ENCODE measurements around the gene RARRES2.
A peak's percentile ranks its signal among the peaks of the same experiment; 100 is the strongest.

RARRES2 gene

GRCh38 chr7:150363370-150363769 lies 21.9 kb upstream of the RARRES2 start:
- peak overlapping the region; percentile 18 for H2AK5ac ChIP-seq (ENCODE audit: low read length)
- H4K91ac ChIP-seq (ENCODE audit: low read depth, low read length), result peak overlapping the region; percentile 77
- H3K18ac ChIP-seq (ENCODE audit: low read length), result no peak overlapping the region
- no peak overlapping the region for H4K8ac ChIP-seq (ENCODE audit: low read depth, low read length)
- H3K36me3 ChIP-seq (ENCODE audit: control insufficient read depth in 1 of 2, insufficient read depth in 2 of 2, low read length in 2 of 2), result no peaks in the 10 kb centered on the region
- no CpG with 5 or more reads among the region's 4 CpGs for WGBS (ENCODE audit: extremely low coverage, insufficient coverage, insufficient read length)
- H3K14ac ChIP-seq (ENCODE audit: low read length), result no peak overlapping the region
- H3K9me3 ChIP-seq (ENCODE audit: insufficient read depth, low read depth, low read length), result peaks cover 8% of the 10 kb centered on the region
- no peak for DNase-seq
- no peak overlapping the region for H3K27ac ChIP-seq (ENCODE audit: low read depth, low read length)
- no peak overlapping the region for H3K4me3 ChIP-seq (ENCODE audit: low read depth, low read length)
- H3K79me2 ChIP-seq (ENCODE audit: control insufficient read depth, insufficient read depth, low read length, poor library complexity), result peaks cover 2% of the 10 kb centered on the region
- no peaks in the 10 kb centered on the region for H3K27me3 ChIP-seq (ENCODE audit: insufficient read depth, low read length)
- H3K23ac ChIP-seq (ENCODE audit: low read length), result no peak overlapping the region
- H3K4me2 ChIP-seq (ENCODE audit: low read length), result no peak overlapping the region
- no peak overlapping the region for H2BK120ac ChIP-seq (ENCODE audit: insufficient read depth, low read length, poor library complexity)
- no peak overlapping the region for H2BK5ac ChIP-seq (ENCODE audit: low read depth, low read length, poor library complexity)
- no peak overlapping the region for H4K12ac ChIP-seq (ENCODE audit: low read depth, low read length)
- H3K4me1 ChIP-seq (ENCODE audit: control insufficient read depth in 1 of 2, insufficient read depth in 2 of 2, low read length in 2 of 2), result peaks cover 13 to 21% of the 10 kb centered on the region in 2 experiments
- peak overlapping the region; percentile 35 for H2BK12ac ChIP-seq (ENCODE audit: low read length)
- no peak overlapping the region for H3K9ac ChIP-seq (ENCODE audit: low read length)
- H2AFZ ChIP-seq (ENCODE audit: insufficient read depth, low read length, poor library complexity), result no peak overlapping the region
- no peak overlapping the region for H3K4ac ChIP-seq (ENCODE audit: low read depth, low read length)
- peaks cover 22% of the 10 kb centered on the region for H3K79me1 ChIP-seq (ENCODE audit: low read length)

GRCh38 chr7:150361807-150362621 lies 20.6 kb upstream of the RARRES2 start:
- H3K14ac ChIP-seq (ENCODE audit: low read length), result peak overlapping the region; percentile 2
- H2BK120ac ChIP-seq (ENCODE audit: insufficient read depth, low read length, poor library complexity), result peak overlapping the region; percentile 39
- peak overlapping the region; percentile 37 for H3K27ac ChIP-seq (ENCODE audit: low read depth, low read length)
- H4K91ac ChIP-seq (ENCODE audit: low read depth, low read length), result peak overlapping the region; percentile 67
- H2AK5ac ChIP-seq (ENCODE audit: low read length), result peak overlapping the region; percentile 3
- no peaks in the 10 kb centered on the region for H3K36me3 ChIP-seq (ENCODE audit: control insufficient read depth in 1 of 2, insufficient read depth in 2 of 2, low read length in 2 of 2)
- no peak overlapping the region for H3K4me3 ChIP-seq (ENCODE audit: low read depth, low read length)
- no peak overlapping the region for H3K9ac ChIP-seq (ENCODE audit: low read length)
- peaks cover 8% of the 10 kb centered on the region for H3K9me3 ChIP-seq (ENCODE audit: insufficient read depth, low read depth, low read length)
- H4K12ac ChIP-seq (ENCODE audit: low read depth, low read length), result no peak overlapping the region
- H2BK5ac ChIP-seq (ENCODE audit: low read depth, low read length, poor library complexity), result peak overlapping the region; percentile 59
- peaks cover 11 to 22% of the 10 kb centered on the region in 2 experiments for H3K4me1 ChIP-seq (ENCODE audit: control insufficient read depth in 1 of 2, insufficient read depth in 2 of 2, low read length in 2 of 2)
- no peaks in the 10 kb centered on the region for H3K79me2 ChIP-seq (ENCODE audit: control insufficient read depth, insufficient read depth, low read length, poor library complexity)
- H4K8ac ChIP-seq (ENCODE audit: low read depth, low read length), result peak overlapping the region; percentile 37
- H2BK12ac ChIP-seq (ENCODE audit: low read length), result peak overlapping the region; percentile 84
- no peak for DNase-seq
- peak overlapping the region; percentile 19 for H3K18ac ChIP-seq (ENCODE audit: low read length)
- WGBS (ENCODE audit: extremely low coverage, insufficient coverage, insufficient read length), result no CpG with 5 or more reads among the region's 18 CpGs
- no peaks in the 10 kb centered on the region for H3K27me3 ChIP-seq (ENCODE audit: insufficient read depth, low read length)
- H3K4me2 ChIP-seq (ENCODE audit: low read length), result peak overlapping the region; percentile 20
- H3K4ac ChIP-seq (ENCODE audit: low read depth, low read length), result no peak overlapping the region
- no peak overlapping the region for H2AFZ ChIP-seq (ENCODE audit: insufficient read depth, low read length, poor library complexity)
- H3K23ac ChIP-seq (ENCODE audit: low read length), result no peak overlapping the region
- peaks cover 22% of the 10 kb centered on the region for H3K79me1 ChIP-seq (ENCODE audit: low read length)

- peak overlapping the region; percentile 77 for H2AK5ac ChIP-seq (ENCODE audit: low read length)
- no peaks in the 10 kb centered on the region for H3K36me3 ChIP-seq (ENCODE audit: control insufficient read depth in 1 of 2, insufficient read depth in 2 of 2, low read length in 2 of 2)
- peak overlapping the region; percentile 59 for H2BK5ac ChIP-seq (ENCODE audit: low read depth, low read length, poor library complexity)
- H4K91ac ChIP-seq (ENCODE audit: low read depth, low read length), result peak overlapping the region; percentile 67
- peaks cover 8% of the 10 kb centered on the region for H3K9me3 ChIP-seq (ENCODE audit: insufficient read depth, low read depth, low read length)
- H3K14ac ChIP-seq (ENCODE audit: low read length), result peak overlapping the region; percentile 52
- H3K27ac ChIP-seq (ENCODE audit: low read depth, low read length), result peak overlapping the region; percentile 37
- H3K4me2 ChIP-seq (ENCODE audit: low read length), result peak overlapping the region; percentile 20
- peak overlapping the region; percentile 62 for H3K18ac ChIP-seq (ENCODE audit: low read length)
- no peak overlapping the region for H3K9ac ChIP-seq (ENCODE audit: low read length)
- H2BK120ac ChIP-seq (ENCODE audit: insufficient read depth, low read length, poor library complexity), result peak overlapping the region; percentile 39
- H3K4ac ChIP-seq (ENCODE audit: low read depth, low read length), result peak overlapping the region; percentile 30
- H3K23ac ChIP-seq (ENCODE audit: low read length), result no peak overlapping the region
- H3K79me2 ChIP-seq (ENCODE audit: control insufficient read depth, insufficient read depth, low read length, poor library complexity), result no peaks in the 10 kb centered on the region
- no peak overlapping the region for H4K8ac ChIP-seq (ENCODE audit: low read depth, low read length)
- H3K27me3 ChIP-seq (ENCODE audit: insufficient read depth, low read length), result no peaks in the 10 kb centered on the region
- no peak overlapping the region for H3K4me3 ChIP-seq (ENCODE audit: low read depth, low read length)
- peaks cover 11 to 22% of the 10 kb centered on the region in 2 experiments for H3K4me1 ChIP-seq (ENCODE audit: control insufficient read depth in 1 of 2, insufficient read depth in 2 of 2, low read length in 2 of 2)
- H3K79me1 ChIP-seq (ENCODE audit: low read length), result peaks cover 22% of the 10 kb centered on the region
- H2BK12ac ChIP-seq (ENCODE audit: low read length), result peak overlapping the region; percentile 84
- no peak overlapping the region for H2AFZ ChIP-seq (ENCODE audit: insufficient read depth, low read length, poor library complexity)
- no peak overlapping the region for H4K12ac ChIP-seq (ENCODE audit: low read depth, low read length)
- no peak for DNase-seq
- no CpG with 5 or more reads among the region's 7 CpGs for WGBS (ENCODE audit: extremely low coverage, insufficient coverage, insufficient read length)
Observed at GRCh38 chr7:150361402-150361801, 20.0 kb upstream of the RARRES2 start.

GRCh38 chr7:150360363-150361058 lies 19.1 kb upstream of the RARRES2 start:
- Histone ChIP-seq H3K4me1 (ENCODE audit: control insufficient read depth in 1 of 2, insufficient read depth in 2 of 2, low read length in 2 of 2) (peaks cover 11 to 23% of the 10 kb centered on the region in 2 experiments), H2BK5ac (ENCODE audit: low read depth, low read length, poor library complexity) (no peak overlapping the region), H3K9ac (ENCODE audit: low read length) (no peak overlapping the region), H4K91ac (ENCODE audit: low read depth, low read length) (no peak overlapping the region), H3K4ac (ENCODE audit: low read depth, low read length) (no peak overlapping the region), H3K18ac (ENCODE audit: low read length) (no peak overlapping the region), H3K4me3 (ENCODE audit: low read depth, low read length) (no peak overlapping the region), H3K79me1 (ENCODE audit: low read length) (peaks cover 22% of the 10 kb centered on the region), H4K12ac (ENCODE audit: low read depth, low read length) (no peak overlapping the region), H3K27me3 (ENCODE audit: insufficient read depth, low read length) (no peaks in the 10 kb centered on the region), H3K36me3 (ENCODE audit: control insufficient read depth in 1 of 2, insufficient read depth in 2 of 2, low read length in 2 of 2) (no peaks in the 10 kb centered on the region), H3K4me2 (ENCODE audit: low read length) (no peak overlapping the region), H3K79me2 (ENCODE audit: control insufficient read depth, insufficient read depth, low read length, poor library complexity) (no peaks in the 10 kb centered on the region), H2BK12ac (ENCODE audit: low read length) (no peak overlapping the region), H3K14ac (ENCODE audit: low read length) (no peak overlapping the region), H3K23ac (ENCODE audit: low read length) (no peak overlapping the region), H2BK120ac (ENCODE audit: insufficient read depth, low read length, poor library complexity) (no peak overlapping the region), H2AFZ (ENCODE audit: insufficient read depth, low read length, poor library complexity) (no peak overlapping the region), H3K27ac (ENCODE audit: low read depth, low read length) (no peak overlapping the region), H3K9me3 (ENCODE audit: insufficient read depth, low read depth, low read length) (peaks cover 8% of the 10 kb centered on the region), H4K8ac (ENCODE audit: low read depth, low read length) (no peak overlapping the region), H2AK5ac (ENCODE audit: low read length) (no peak overlapping the region)
- WGBS (ENCODE audit: extremely low coverage, insufficient coverage, insufficient read length), result no CpG with 5 or more reads among the region's 5 CpGs
- DNase-seq, result no peak

Measured in trophoblast cell (in vitro differentiated cells and primary cell).